Renal cortex interstitium (tissue), 15 donors: ENCODE measurements around the gene GATD1. TPM values are rescaled to one million over a fixed set of nuclear protein-coding genes. Genes with fewer than 3 reads are reported as not detected.

Experiments
- DNase-seq, 11 donors: peaks; one replicate each; pipeline ENCODE4 v3.0.0-alpha.2; 2013; ENCODE audit warnings: low read depth in 9 of 11, low spot score in 4 of 11; ENCODE audit errors: extremely low read depth in 1 of 11
- long read RNA-seq, 16 experiments: transcript quantifications; one replicate each; lab custom pipeline, GENCODE V29; 2026
- polyA plus RNA-seq, 3 donors: library from polyadenylated mRNA; unstranded; fragments of 120-200 nt; gene quantifications; one replicate each; pipeline ENCODE4 v1.2.1, GENCODE V29; 2013; ENCODE audit not compliant: insufficient read length in 3 of 3

GATD1 gene, protein sequence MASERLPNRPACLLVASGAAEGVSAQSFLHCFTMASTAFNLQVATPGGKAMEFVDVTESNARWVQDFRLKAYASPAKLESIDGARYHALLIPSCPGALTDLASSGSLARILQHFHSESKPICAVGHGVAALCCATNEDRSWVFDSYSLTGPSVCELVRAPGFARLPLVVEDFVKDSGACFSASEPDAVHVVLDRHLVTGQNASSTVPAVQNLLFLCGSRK
- 100 to 1,000 TPM in 1 of 3 donors, 10 to 100 TPM in 2; 53.7 to 103 (median 88.2) TPM for polyA plus RNA-seq
- long read RNA-seq, donor 1, full-length matches to known transcripts, result 9 of 9 reads
- long read RNA-seq, donor 1, partial matches to known transcripts, result 0 of 9 reads
- long read RNA-seq, donor 1, other reads (novel, unspliced or antisense), result 0 of 9 reads
- long read RNA-seq, donor 2, full-length matches to known transcripts, result 6 of 25 reads
- long read RNA-seq, donor 2, partial matches to known transcripts, result 19 of 25 reads
- long read RNA-seq, donor 2, other reads (novel, unspliced or antisense), result 0 of 25 reads
- long read RNA-seq, donor 3, full-length matches to known transcripts, result 16 of 21 reads
- long read RNA-seq, donor 3, partial matches to known transcripts, result 5 of 21 reads
- long read RNA-seq, donor 3, other reads (novel, unspliced or antisense), result 0 of 21 reads
- long read RNA-seq, donor 4, full-length matches to known transcripts, result 4 of 22 reads
- long read RNA-seq, donor 4, partial matches to known transcripts, result 18 of 22 reads
- long read RNA-seq, donor 4, other reads (novel, unspliced or antisense), result 0 of 22 reads
- long read RNA-seq, donor 5, result 0 reads
- long read RNA-seq, donor 6, full-length matches to known transcripts, result 7 of 7 reads
- long read RNA-seq, donor 6, partial matches to known transcripts, result 0 of 7 reads
- long read RNA-seq, donor 6, other reads (novel, unspliced or antisense), result 0 of 7 reads
- long read RNA-seq, donor 7, full-length matches to known transcripts, result 13 of 26 reads
- long read RNA-seq, donor 7, partial matches to known transcripts, result 13 of 26 reads
- long read RNA-seq, donor 7, other reads (novel, unspliced or antisense), result 0 of 26 reads
- long read RNA-seq, donor 8, full-length matches to known transcripts, result 8 of 22 reads
- long read RNA-seq, donor 8, partial matches to known transcripts, result 14 of 22 reads
- long read RNA-seq, donor 8, other reads (novel, unspliced or antisense), result 0 of 22 reads
- long read RNA-seq, donor 9, full-length matches to known transcripts, result 12 of 18 reads
- long read RNA-seq, donor 9, partial matches to known transcripts, result 6 of 18 reads
- long read RNA-seq, donor 9, other reads (novel, unspliced or antisense), result 0 of 18 reads
- long read RNA-seq, donor 10, full-length matches to known transcripts, result 8 of 14 reads
- long read RNA-seq, donor 10, partial matches to known transcripts, result 6 of 14 reads
- long read RNA-seq, donor 10, other reads (novel, unspliced or antisense), result 0 of 14 reads
- long read RNA-seq, donor 11, full-length matches to known transcripts, result 3 of 3 reads
- long read RNA-seq, donor 11, partial matches to known transcripts, result 0 of 3 reads
- long read RNA-seq, donor 11, other reads (novel, unspliced or antisense), result 0 of 3 reads
- long read RNA-seq, donor 12, partial matches to known transcripts, result 0 of 2 reads
- long read RNA-seq, donor 12, other reads (novel, unspliced or antisense), result 0 of 2 reads
- long read RNA-seq, donor 13, result 0 reads
- long read RNA-seq, donor 14, full-length matches to known transcripts, result 7 of 7 reads
- long read RNA-seq, donor 14, partial matches to known transcripts, result 0 of 7 reads
- long read RNA-seq, donor 14, other reads (novel, unspliced or antisense), result 0 of 7 reads
- long read RNA-seq, donor 15, full-length matches to known transcripts, result 4 of 18 reads
- long read RNA-seq, donor 15, partial matches to known transcripts, result 14 of 18 reads
- long read RNA-seq, donor 15, other reads (novel, unspliced or antisense), result 0 of 18 reads
- long read RNA-seq, donor 16, full-length matches to known transcripts, result 13 of 33 reads
- long read RNA-seq, donor 16, partial matches to known transcripts, result 15 of 33 reads
- long read RNA-seq, donor 16, other reads (novel, unspliced or antisense), result 5 of 33 reads

DNA sequence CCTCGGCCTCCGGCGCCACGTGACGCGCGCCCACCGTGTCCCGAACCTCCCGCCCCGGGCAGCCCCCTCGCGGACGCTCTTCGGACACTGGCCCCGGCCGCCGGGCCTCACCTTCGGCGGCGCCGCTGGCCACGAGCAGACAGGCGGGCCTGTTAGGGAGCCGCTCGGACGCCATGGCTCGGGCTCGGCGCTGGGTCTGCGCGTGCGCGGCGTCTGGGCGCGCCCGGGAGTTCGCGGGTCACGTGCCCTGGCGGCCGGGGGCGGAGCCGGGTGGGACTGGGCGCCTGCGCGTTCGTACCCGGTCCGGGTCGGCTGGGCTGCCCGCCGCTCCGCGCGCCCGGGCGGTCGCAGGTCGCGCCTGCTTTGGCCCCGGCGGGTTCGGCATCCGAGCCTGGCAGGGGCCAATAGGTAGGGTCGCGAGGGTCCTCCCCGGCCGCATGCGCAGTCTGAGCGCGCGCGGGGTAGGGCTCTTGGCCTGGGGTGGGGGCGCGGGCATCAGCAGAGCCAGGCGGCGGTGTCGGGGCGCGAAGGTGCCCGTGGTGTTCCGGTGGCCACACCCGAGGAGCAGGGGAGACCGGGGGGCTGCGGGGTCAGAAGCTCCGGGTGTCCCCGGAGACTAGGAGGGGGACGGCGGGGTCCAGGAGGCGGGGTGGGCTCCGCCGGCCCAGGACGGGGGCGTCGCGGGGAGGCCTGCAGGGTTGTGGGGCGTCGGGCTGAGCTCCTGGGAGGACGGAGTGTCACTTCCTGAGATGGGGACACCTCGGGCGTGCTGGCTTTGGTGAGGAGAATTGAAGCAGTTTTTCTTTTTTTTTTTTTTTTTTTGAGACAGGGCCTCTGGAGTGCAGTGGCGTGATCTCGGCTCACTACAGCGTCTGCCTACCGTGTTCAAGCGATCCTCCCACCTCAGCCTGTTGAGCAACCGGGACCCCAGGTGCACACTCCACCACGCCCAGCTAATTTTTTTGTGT lies at the start of gene GATD1:
GATD1 (minus strand) TSS at position 200 of the 968 bp plus-strand sequence; CDS start at position 175, 25 bp downstream.
- peak in 10 of 11 donors; percentile 72 to 89 (median 84) for DNase-seq

GRCh38 chr11:826836-827145 lies 49.5 kb upstream of the GATD1 start:
- no peak for DNase-seq

DNA sequence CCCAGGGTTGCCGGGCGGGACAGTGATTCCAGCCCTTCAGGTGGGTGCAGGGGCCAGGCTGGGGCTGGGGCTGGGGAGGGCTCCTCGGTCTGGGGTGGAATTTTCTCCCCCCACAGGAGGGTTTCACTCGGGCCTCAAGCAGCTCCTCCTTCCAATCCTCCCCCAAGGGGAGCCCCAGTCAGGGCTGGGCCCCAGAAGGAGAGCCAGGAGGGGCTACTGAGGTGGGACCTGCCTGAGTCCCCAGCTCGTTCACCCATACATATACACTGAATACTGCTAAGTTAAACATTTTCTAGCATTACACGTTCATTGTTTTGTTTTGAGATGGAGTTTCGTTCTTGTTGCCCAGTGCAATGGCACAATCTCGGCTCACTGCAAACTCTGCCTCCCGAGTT lies 48.9 kb upstream of the GATD1 start:
- no peak for DNase-seq

DNA sequence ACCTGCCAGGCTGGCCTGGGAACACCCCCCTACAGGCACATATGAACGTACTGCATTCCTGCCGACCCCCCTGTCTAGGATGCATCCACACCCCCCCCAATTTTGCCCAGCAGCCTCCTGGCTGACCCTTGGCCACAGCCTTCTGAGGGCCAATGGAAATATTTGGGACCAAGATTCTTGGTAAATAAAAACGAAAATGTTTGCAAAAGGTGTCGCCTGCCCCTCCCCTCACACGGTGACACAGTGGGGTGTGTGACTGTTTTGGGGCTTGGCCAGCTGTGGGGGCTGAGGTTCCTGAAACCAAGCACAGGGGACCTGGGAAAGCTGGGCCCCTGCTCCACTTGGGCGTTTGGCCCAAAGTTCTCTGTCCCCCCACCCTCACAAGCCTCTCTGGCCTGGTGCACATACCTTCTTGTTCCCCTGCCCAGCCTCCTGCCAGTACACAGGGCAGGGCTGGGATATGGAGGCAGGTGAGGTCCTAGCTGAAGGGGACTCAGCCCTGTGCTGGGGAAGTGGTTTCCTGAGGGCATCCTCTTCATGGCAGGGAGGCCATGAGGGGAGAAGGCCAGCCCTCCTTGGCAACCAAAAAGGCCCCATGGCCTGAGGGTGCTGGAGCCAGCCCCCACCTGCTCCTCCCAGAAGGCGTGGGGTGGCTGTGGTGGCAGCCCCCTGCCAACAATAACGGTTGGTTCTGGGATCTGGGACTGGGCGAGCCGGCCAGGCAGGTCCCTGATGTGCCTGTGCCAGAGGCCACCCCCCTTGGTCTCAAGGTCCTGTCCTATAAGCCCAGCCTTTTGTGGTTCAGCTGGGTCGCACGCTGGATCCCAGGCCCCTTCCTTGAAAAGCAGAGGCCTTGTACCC lies 48.3 kb upstream of the GATD1 start:
- no peak for DNase-seq

DNA sequence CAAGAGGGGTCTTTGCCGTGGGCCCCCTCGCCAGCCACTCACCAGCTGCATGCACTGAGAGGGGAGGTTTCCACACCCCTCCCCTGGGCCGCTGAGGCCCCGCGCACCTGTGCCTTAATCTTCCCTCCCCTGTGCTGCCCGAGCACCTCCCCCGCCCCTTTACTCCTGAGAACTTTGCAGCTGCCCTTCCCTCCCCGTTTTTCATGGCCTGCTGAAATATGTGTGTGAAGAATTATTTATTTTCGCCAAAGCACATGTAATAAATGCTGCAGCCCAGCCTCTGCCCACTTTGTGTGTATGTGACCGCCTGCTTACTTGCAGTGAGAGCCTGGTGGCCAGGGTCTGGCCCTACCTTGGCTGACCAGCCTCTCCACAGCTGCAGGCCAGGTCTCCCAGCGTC lies 47.7 kb upstream of the GATD1 start:
- no peak for DNase-seq

GRCh38 chr11:824292-824880 lies 47.1 kb upstream of the GATD1 start:
- no peak for DNase-seq

GRCh38 chr11:823441-824291 lies 46.4 kb upstream of the GATD1 start:
- DNase-seq, result no peak

GRCh38 chr11:821512-822371 lies 44.5 kb upstream of the GATD1 start:
- no peak for DNase-seq

- no peak for DNase-seq
These were observed 43.6 kb upstream of the GATD1 start for GRCh38 chr11:820655-821511.

- DNase-seq, result peak in 1 of 11 donors; percentile 72
These were observed 42.8 kb upstream of the GATD1 start for GRCh38 chr11:819943-820649.

GRCh38 chr11:819129-819931 lies 42.0 kb upstream of the GATD1 start:
- DNase-seq, result peak in 6 of 11 donors; percentile 74 to 86 (median 84)
